Forelimb muscle (tissue), 1 donor: ENCODE results near the gene LRRC4C. TPM values are rescaled to one million over a fixed set of nuclear protein-coding genes. Genes with fewer than 3 reads are reported as not detected.

Experiments used
- DNase-seq: peaks from one replicate; pipeline ENCODE4 v3.0.0-alpha.2; 2013; ENCODE audit warnings: low read depth
- polyA plus RNA-seq: library from polyadenylated mRNA; unstranded; fragments of 120-200 nt; gene quantifications from one replicate; pipeline ENCODE4 v1.2.1, GENCODE V29; 2013; ENCODE audit not compliant: insufficient read length

The LRRC4C gene
- 1.6 TPM for polyA plus RNA-seq

DNA sequence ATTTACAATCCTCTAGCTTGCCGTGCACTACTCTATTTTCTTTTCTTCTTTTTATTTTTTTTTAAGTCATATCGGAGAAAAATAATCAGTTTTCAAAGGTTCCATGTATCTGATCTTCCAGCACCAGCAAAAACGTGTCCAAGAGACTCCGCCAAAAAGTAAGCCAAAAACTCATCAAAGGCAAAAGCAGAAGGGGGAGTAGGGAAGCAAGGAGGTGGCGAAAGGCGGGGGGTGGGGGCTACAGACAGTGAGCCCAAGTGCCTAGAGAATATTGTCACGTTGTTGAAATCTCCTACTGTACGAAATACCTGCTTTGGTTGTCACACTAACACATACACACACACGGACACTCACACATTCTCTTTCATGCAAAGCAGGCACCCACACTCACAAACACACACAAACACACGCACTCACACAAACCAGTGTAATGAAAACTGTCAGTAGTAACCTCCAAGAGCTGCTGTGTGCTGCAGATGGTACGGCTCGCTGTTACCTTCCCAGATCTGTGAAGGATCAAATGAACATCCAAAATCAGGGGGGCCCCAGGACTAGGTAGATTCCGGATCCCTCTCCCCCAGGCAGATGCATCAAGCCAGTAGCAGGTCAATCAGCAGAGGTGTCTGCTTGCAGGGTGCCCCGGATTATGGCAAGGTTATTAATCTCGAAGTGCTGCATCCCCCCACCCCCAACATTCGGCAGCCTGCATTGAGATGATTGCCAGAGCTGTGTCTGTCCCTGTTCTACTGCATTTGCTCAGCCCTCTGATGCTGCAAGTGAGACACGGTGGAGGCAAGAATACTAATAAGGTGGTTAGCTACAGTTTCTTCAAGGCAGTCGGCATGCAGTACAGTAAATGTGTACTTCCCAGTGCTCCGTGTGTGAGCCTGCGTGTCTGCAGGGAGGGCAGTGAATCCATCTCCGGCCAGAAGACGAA lies at the start of gene LRRC4C:
LRRC4C (minus strand) TSS at position 188 of the 937 bp plus-strand sequence.
- DNase-seq = no peak

DNA sequence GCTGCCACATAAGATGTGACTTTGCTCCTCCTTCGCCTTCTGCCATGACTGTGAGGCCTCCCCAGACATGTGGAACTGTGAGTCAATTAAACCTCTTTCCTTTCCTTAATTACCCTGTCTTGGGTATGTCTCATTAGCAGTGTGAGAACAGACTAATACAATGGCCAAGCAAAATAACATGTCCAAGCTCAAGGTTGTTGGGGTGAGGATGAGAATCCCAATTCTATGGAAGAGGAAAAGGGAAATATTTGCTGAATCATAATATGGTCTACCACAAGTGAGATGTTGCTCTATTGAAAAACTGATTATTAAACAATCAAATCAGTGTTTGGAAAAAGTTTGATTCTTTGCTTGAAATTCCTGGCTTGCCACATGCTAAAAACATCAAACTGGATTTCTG lies 48.7 kb upstream of the LRRC4C start:
- DNase-seq = no peak

DNA sequence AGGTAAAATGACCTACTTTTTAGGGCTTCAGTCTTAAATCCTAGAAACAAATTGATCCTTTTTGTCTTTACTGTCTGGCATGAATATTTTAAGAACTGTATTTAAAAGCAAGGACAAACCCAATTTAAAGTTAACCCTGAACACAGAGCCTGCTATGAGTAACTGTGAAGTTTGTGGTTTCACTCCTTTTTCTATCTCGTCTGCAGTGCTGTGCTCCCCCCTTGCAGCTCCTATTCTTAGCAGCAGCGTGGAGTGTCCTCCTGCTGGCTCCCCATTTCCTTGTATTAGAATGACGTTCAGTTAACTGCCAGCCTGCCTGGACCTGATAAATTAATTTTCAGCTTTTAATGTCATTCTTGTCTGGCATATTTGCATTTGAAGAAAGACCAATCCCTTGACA lies 40.0 kb upstream of the LRRC4C start:
- no peak for DNase-seq

DNA sequence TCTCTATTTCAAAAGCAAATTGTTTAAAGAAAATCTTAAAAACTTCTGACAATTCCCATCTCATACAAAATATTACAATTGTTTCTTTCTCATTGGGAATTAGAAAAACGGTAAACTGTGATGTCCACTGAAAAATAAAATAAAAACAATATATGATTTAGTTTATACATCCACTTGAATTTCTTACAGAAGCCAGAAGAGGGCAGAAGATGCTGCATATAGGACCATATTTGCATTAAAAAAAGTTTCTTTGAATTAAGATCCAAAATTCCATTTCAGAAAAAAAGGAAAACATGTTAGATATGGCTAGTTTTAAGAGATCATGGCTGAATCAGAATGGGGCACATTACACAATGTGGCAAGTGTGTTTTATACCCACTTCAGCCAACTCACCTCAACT lies 39.3 kb upstream of the LRRC4C start:
- DNase-seq = peak; percentile 6

DNA sequence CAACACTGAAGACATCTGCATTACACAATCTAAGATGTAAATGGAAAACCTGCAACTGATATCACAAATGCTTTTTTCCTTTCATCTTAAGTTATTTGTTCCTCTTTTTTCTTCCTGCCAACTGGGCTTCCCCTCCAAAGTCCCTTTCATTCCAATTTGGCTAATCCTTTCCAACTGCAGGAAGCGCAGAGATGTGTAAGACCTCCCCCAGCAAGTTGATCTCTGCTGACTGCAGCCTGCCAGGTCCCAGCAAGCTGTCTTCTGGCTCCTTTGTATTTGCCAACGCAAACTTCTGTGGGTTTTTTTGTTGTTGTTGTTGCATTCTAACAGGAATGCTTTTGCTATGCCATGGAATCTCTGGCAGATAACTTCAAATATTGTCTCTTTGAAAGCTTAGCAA lies 38.5 kb upstream of the LRRC4C start:
- peak; percentile 31 for DNase-seq

DNA sequence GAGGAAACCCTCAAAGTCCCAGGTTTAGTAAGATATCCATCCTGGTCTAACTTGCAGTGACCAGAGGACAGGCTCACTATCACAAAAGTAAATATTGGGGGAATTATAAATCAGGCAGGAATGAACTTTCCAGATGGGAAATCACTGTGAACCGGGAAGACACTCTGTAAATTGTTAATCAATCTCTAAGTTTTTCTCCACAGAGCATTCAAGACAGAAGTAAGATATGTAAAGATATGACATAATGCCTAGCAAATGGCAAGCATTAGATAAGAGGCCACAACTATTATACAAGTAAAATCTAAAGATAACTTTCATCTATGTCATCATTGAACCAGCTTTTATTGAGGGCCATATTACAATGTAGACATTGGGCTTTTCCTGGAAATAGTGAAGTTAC lies 35.3 kb upstream of the LRRC4C start:
- no peak for DNase-seq

GRCh38 chr11:41486424-41486823 lies 27.0 kb upstream of the LRRC4C start:
- no peak for DNase-seq

DNA sequence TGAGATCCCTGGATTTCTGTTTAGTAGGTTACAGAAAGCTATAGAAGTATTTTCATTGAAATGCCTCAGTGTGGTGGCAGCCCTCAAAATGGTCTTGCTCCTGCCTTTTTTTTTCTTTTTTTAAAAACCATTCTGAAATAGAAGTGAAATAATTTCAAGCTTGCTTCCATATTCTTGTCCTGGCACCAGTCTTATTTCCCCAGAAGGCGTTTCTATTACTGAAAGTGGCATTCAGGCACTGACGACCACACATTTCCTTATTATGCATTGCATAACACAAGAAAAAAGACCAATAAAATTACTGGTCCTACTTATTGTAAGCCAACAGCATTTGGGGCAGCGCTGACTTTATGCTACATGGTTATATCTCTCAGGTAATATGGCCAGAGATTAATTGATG lies 24.5 kb upstream of the LRRC4C start:
- DNase-seq = no peak

DNA sequence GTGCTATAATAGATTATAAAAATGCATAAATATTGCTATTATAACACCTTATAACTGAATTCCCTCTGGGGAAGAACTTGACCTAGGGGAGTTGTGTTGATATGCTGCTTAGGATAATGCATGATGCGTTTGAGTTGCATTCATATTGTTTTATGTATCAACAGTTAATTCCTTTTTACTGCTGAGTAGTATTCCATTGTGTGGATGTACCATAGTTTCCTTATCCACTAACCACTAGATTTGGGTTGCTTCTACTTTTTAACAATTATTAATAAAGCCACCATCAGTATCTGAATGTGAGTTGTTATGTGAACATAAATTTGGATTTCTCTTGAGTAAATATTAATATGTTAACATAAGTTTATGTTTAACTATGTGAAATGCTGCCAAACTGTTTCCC lies 19.7 kb upstream of the LRRC4C start:
- DNase-seq = no peak

DNA sequence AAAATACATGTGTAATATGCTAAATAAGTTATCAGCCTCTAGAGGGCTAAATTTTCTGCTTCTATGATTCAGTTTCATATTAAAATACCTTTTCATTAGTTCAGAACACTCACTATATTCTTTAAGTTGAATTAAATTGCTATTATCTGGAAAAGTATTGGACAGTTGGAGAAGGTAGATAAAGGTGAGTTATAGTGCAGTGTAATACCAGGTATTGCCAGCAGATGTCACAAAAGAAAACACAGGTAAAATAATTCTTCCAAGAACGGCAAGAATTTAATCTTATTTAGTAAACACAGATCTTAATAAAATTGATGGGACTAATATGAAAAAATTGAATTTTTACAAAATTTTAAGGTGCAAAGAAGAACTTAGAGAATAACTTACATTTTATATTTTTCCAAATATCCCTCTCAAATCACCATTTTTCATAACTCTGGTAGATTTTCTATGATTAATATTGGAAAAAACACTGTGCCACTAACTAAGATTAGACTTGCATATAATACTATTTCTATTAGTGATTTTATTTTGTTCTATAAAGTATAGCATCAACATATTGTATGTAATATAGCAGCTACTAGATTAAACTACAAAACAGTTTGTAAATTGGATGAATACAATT lies 1.7 kb upstream of the LRRC4C start:
- no peak for DNase-seq

- DNase-seq = no peak
Measured at GRCh38 chr11:41458641-41459040, 811 bp downstream of the LRRC4C start.

GRCh38 chr11:41458154-41458553 lies 1.3 kb downstream of the LRRC4C start:
- no peak for DNase-seq

GRCh38 chr11:41457216-41458014 lies 2.0 kb downstream of the LRRC4C start:
- DNase-seq = no peak

DNA sequence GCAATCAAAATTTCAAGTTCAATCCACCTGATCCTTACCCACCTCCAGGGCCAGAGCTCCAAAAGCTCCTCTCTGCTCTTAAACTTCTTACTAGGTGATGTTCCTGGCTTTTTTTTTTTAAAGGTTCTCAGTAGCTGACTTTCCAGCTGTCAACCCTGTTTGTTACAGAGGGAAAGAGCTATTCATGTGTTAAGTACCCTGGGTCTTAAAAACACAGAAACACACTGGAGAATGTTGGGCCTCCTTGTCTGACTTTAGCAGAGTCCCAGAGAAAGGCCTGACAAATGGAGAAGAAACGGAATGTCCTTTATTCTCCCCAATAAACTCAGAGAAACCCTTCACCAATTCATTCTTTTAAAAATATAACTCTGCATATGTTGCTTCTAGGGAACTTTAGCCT lies 3.2 kb downstream of the LRRC4C start:
- no peak for DNase-seq

DNA sequence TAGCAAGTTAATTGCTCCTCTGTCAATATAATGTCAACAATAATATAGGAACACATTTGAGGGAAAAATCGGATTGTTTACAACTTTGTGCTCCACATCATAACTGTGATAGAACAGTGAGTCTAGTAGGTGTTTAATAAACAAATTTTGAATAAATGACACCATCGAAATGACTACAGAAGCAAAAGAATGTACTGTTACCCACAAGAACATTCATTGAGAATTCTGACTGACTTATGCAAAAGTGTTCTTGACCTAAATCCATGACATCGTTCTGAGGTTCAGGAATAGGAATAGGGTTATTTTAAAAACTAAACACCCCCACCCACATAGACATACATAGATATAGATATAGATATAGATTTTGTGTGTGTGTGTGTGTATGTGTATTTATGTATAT lies 8.4 kb downstream of the LRRC4C start:
- DNase-seq = no peak

GRCh38 chr11:41449483-41450050 lies 9.9 kb downstream of the LRRC4C start:
- no peak for DNase-seq

DNA sequence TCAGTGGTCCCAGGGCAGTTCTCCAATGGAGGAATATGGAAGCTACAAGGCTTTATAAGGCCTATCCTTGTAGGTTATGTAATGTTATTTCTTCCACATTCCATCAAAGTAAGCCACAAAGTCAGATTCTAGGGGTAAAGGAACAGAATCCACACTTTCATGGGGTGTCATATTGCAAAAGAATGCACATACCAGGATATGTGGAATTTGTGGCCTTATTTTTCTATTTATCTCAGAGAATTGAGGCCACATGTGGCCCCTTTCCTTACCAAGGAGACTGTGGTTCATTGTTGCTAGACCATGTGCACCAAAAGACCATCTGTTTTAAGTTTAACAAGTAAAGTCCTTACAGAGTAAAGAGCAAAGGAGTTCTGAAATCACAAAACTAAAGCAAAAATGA lies 12.9 kb downstream of the LRRC4C start:
- DNase-seq = no peak

DNA sequence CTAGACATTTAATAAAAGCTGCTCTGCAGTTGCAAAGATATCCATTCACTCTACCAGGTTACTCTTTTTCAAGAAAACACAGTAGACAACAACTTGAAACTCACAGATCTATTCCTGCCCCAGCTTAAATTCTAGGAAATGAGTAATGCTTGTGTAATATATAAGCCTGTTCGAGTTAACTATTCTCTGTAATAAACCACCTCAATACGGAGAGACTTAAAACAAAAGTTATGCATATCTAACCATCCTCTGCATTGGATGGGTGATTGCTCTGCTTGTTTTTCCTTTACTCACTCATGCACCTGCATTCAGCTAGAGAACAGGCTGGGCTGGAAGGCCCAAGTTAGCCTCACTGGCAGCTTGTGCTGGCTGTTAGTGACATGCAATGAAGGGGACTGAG lies 13.3 kb downstream of the LRRC4C start:
- DNase-seq = no peak

- no peak for DNase-seq
Measured at GRCh38 chr11:41437006-41437490, 22.4 kb downstream of the LRRC4C start.

- DNase-seq = peak; percentile 26
Measured at GRCh38 chr11:41435531-41435930, 23.9 kb downstream of the LRRC4C start.

DNA sequence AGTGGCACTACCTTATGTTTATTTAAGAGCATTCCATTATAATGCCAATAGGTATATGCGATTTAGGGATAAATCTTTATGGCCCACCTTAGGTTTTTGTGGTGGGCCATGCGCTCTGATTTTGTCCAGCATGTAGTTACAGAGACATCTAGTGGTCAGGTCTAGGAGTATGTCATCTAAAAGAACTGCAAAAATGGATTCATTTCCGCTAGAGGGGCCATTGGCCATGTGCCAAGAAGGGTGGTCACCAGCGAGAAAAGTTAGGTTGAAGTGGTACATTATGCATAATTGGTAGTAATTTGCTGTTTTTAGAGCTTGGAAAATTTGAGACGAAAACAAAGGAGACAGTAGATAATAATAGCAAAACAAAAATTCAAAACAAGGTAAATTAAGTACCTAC lies 27.7 kb downstream of the LRRC4C start:
- DNase-seq = no peak

- no peak for DNase-seq
Measured at GRCh38 chr11:41419901-41420300, 39.6 kb downstream of the LRRC4C start.
